GM20000 (cell line): Measurements from ENCODE around the gene ANKUB1.

Source experiments
- DNase-seq: peaks from one replicate; pipeline ENCODE4 v3.0.0; 2012; ENCODE audit warnings: low spot score
- CTCF ChIP-seq: IDR thresholded peaks from 2 replicates; pipeline ENCODE4 v1.5.1; 2012; ENCODE audit warnings: mild to moderate bottlenecking, control low read depth; ENCODE audit errors: extremely low read depth, missing control alignments

Gene ANKUB1

GRCh38 chr3:149808209-149808829 is 16.0 kb upstream of the ANKUB1 start:
- DNase-seq, result peak; percentile 58
- TF ChIP-seq CTCF, result peak; percentile 81

GRCh38 chr3:149806171-149806778 is 13.9 kb upstream of the ANKUB1 start:
- TF ChIP-seq CTCF, result no peak

GRCh38 chr3:149801639-149802038 is 9.3 kb upstream of the ANKUB1 start:
- TF ChIP-seq CTCF, result no peak

More at GRCh38 chr3:149806171-149806778, 13.9 kb upstream of the ANKUB1 start:
- DNase-seq, result no peak

DNA sequence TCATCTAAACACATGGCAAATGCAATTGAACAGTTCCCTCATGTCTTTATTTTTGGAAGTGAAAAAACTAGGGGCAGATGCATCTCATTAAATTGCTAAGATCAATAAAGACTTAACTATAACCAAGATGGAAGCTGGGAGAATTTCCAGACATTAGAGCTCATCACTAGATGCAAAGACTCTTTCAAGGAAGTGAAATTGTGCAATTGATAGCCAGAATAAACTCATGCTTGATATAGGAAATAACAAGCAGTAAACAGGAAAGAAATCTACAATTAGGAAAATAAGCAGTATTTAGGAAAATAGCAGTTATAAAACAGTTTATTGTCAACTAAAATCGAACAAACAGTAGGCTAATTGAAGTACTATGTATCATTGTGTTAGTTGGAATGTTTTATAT is 8.8 kb upstream of the ANKUB1 start:
- no peak for DNase-seq
- TF ChIP-seq CTCF, result no peak

More at GRCh38 chr3:149801639-149802038, 9.3 kb upstream of the ANKUB1 start:
- DNase-seq, result no peak

DNA sequence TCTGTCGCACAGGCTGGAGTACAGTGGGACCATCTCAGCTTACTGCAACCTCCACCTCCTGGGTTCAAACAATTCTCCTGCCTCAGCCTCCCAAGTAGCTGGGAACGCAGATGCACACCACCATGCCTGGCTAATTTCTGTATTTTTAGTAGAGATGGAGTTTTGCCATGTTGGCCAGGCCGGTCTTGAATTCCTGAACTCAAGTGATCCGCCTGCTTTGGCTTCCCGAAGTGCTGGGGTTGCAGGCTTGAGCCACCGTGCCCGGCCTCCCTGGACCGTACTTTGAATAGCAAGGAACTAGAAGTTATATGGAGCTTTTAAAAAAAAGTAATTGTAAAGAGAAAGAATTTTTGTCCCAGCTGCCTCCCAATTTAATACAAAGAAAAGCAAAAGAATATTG is 8.3 kb upstream of the ANKUB1 start:
- TF ChIP-seq CTCF, result no peak
- DNase-seq, result no peak

DNA sequence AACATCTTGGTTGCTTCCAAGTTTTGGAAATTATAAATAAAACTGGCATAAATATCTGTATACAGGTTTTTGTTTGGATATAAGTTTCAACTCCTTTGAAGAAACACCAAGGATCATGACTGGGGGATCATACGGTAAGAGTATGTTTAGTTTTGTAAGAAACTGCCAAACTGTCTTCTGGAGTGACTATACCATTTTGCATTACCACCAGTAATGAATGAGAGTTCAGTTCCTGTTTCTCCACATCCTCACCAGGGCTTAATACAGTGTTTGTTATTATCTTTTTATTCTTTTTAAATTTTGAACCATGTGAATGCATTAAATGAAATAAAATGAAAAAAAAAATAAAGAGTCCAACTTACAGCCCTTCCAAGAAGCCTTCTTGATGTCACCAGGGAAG is 3.7 kb upstream of the ANKUB1 start:
- DNase-seq, result no peak
- TF ChIP-seq CTCF, result no peak

GRCh38 chr3:149790698-149791097 is 1.7 kb downstream of the ANKUB1 start:
- no peak for DNase-seq

More at GRCh38 chr3:149790698-149791097, 1.7 kb downstream of the ANKUB1 start:
- no peak for TF ChIP-seq CTCF
